GM21367 (cell line): ENCODE measurements around the gene ATP5F1D.

Experiments used
- ATAC-seq: cut with Tn5 transposase; IDR thresholded peaks from one replicate; pipeline ENCODE4 v1.9.1; 2021; ENCODE audit not compliant: unreplicated experiment

Gene ATP5F1D

GRCh38 chr19:1291761-1292418, 50.3 kb downstream of the ATP5F1D start:
- no peak for ATAC-seq

GRCh38 chr19:1292419-1293151, 51.0 kb downstream of the ATP5F1D start:
- no peak for ATAC-seq

- ATAC-seq: no peak
These were observed 52.4 kb downstream of the ATP5F1D start for GRCh38 chr19:1293782-1294604.
